A549 (cell line): ENCODE measurements around the gene SMAD3.

Experiments
- CBX8 ChIP-seq: fragments of 200-600 bp; sonication (generic); IDR thresholded peaks from 2 replicates; pipeline ENCODE4 v1.6.1; 2016
- CEBPB ChIP-seq, 2 experiments: fragments of >200 bp in 1 of 2; sonication (Bioruptor Twin) in 1 of 2; formaldehyde crosslinking in 1 of 2; IDR thresholded peaks; 2 replicates each; pipeline ENCODE4 v1.6.1; 2012 to 2016
- CHD4 ChIP-seq: fragments of 200-600 bp; sonication (generic); IDR thresholded peaks from 2 replicates; pipeline ENCODE4 v1.6.1; 2016; ENCODE audit warnings: antibody characterized with exemption, mild to moderate bottlenecking, borderline replicate concordance
- CTCF ChIP-seq: fragments of >200 bp; sonication (Bioruptor Twin); formaldehyde crosslinking; IDR thresholded peaks from 3 replicates; pipeline ENCODE4 v1.5.1; 2016
- EP300 ChIP-seq, 2 experiments: fragments of >200 bp; sonication (Bioruptor Twin); formaldehyde crosslinking; IDR thresholded peaks; 2 replicates in 1 of 2; 3 replicates in 1 of 2; pipeline ENCODE4 v1.6.1; 2016 to 2017
- FOXS1 ChIP-seq: fragments of 250-450 bp; sonication (Bioruptor Pico); IDR thresholded peaks from 2 replicates; pipeline ENCODE4 v1.5.0; 2020; ENCODE audit warnings: mild to moderate bottlenecking, moderate library complexity
- JUNB ChIP-seq: fragments of >200 bp; sonication (Bioruptor Twin); formaldehyde crosslinking; IDR thresholded peaks from 2 replicates; pipeline ENCODE4 v1.6.1; 2016
- MYC ChIP-seq: IDR thresholded peaks from 2 replicates; pipeline ENCODE4 v1.6.1; 2012; ENCODE audit warnings: mild to moderate bottlenecking, inconsistent platforms, low read length, improper control_type of control experiment, borderline replicate concordance
- POLR2A ChIP-seq: IDR thresholded peaks from 2 replicates; pipeline ENCODE4 v1.6.1; 2012; ENCODE audit warnings: mild to moderate bottlenecking, low read length
- POLR2AphosphoS2 ChIP-seq: conservative IDR thresholded peaks from 2 replicates; pipeline ENCODE4 v1.6.1; 2012; ENCODE audit warnings: low read length, improper control_type of control experiment, inconsistent platforms
- RCOR1 ChIP-seq: fragments of 150-350 bp; IDR thresholded peaks from 2 replicates; pipeline ENCODE4 v1.6.1; 2014; ENCODE audit warnings: antibody characterized with exemption, low read length, low read depth
- REST ChIP-seq: fragments of 200-600 bp; sonication (generic); IDR thresholded peaks from 2 replicates; pipeline ENCODE4 v1.6.1; 2016; ENCODE audit warnings: antibody characterized with exemption, mild to moderate bottlenecking, moderate library complexity
- RNF2 ChIP-seq: fragments of 200-600 bp; sonication (generic); IDR thresholded peaks from 2 replicates; pipeline ENCODE4 v1.6.1; 2016; ENCODE audit warnings: low read depth, mild to moderate bottlenecking, antibody characterized with exemption, moderate library complexity, borderline replicate concordance
- SREBF2 ChIP-seq: fragments of 450-650 bp; IDR thresholded peaks from 2 replicates; pipeline ENCODE4 v1.6.1; 2014; ENCODE audit warnings: mild to moderate bottlenecking, moderate library complexity

- TF ChIP-seq CTCF (no peak), CBX8 (no peak), CHD4 (no peak), POLR2A (no peak), FOXS1 (CRISPR knock-in tag) (no peak), RCOR1 (no peak), MYC (no peak), POLR2AphosphoS2 (no peak; the same call in 1 of the 2 replicates), JUNB (no peak), SREBF2 (no peak), CEBPB (IDR thresholded peaks at IDR 0.05) (no peak), RNF2 (no peak), REST (no peak), EP300 (IDR thresholded peaks at IDR 0.05) (no peak)
Measured at GRCh38 chr15:67197364-67197695, 131.9 kb downstream of the SMAD3 start.
